H1 (cell line): Measurements from ENCODE around the gene CAMTA1. TPM values are rescaled to one million over a fixed set of nuclear protein-coding genes. Genes with fewer than 3 reads are reported as not detected.

Experiments
- CTCF ChIA-PET: fragments of 300-600 bp; sonication (Branson Sonifier 250); formaldehyde crosslinking; loops from one replicate; lab custom pipeline; 2021; ENCODE audit not compliant: partially characterized antibody; lab: Charles Lee
- POLR2A ChIA-PET: fragments of 300-600 bp; sonication (Branson Sonifier 250); formaldehyde crosslinking; loops from one replicate; lab custom pipeline; 2021; ENCODE audit warnings: inconsistent platforms; ENCODE audit not compliant: partially characterized antibody; lab: Charles Lee
- DNase-seq, 2 experiments: peaks; one replicate each; pipeline versions ENCODE4 v3.0.0 to v3.0.0-alpha.2; 2010 to 2022; ENCODE audit warnings: low spot score in 2 of 2, low read depth in 1 of 2, mixed read lengths in 1 of 2
- FAIRE-seq: peaks from 2 replicates; lab custom pipeline; 2011; peaks lifted over from hg19 to GRCh38; lab: Jason Lieb, UNC
- H2AFZ ChIP-seq: 2 replicates; pipeline ENCODE4 v1.8.1; 2012; ENCODE audit warnings: low read length, inconsistent platforms
- H2AK5ac ChIP-seq: 2 replicates; pipeline ENCODE4 v1.6.1; 2013; ENCODE audit warnings: low read depth, low read length
- H2BK120ac ChIP-seq: replicated peaks from 2 replicates; pipeline ENCODE3; 2013; ENCODE audit warnings: low read depth, low read length, inconsistent platforms
- H2BK12ac ChIP-seq: 2 replicates; pipeline ENCODE4 v1.6.1; 2013; ENCODE audit warnings: low read depth, low read length
- H2BK15ac ChIP-seq: 2 replicates; pipeline ENCODE4 v1.6.1; 2013; ENCODE audit warnings: low read length
- H2BK20ac ChIP-seq: 2 replicates; pipeline ENCODE4 v1.6.1; 2013; ENCODE audit warnings: low read length
- H2BK5ac ChIP-seq: 2 replicates; pipeline ENCODE4 v1.6.1; 2013; ENCODE audit warnings: low read depth, low read length
- H3K14ac ChIP-seq: 2 replicates; pipeline ENCODE4 v1.6.1; 2013; ENCODE audit warnings: inconsistent platforms; ENCODE audit not compliant: insufficient read length
- H3K18ac ChIP-seq: 2 replicates; pipeline ENCODE4 v1.6.1; 2013; ENCODE audit warnings: low read length; ENCODE audit errors: extremely low read depth
- H3K23ac ChIP-seq: 2 replicates; pipeline ENCODE4 v1.6.1; 2013; ENCODE audit warnings: inconsistent platforms; ENCODE audit not compliant: insufficient read length
- H3K23me2 ChIP-seq: 2 replicates; pipeline ENCODE4 v1.6.1; 2013; ENCODE audit warnings: low read depth, low read length
- H3K27ac ChIP-seq: 2 replicates; pipeline ENCODE4 v1.6.1; 2011; ENCODE audit warnings: low read depth, low read length, inconsistent platforms
- H3K27me3 ChIP-seq, 4 experiments: replicated peaks in 1 of 4; 1 replicate in 1 of 4; 2 replicates in 3 of 4; pipeline versions ENCODE4 v1.6.1 to v1.8.1; 2011 to 2013; ENCODE audit warnings: low read length in 3 of 4, mild to moderate bottlenecking in 3 of 4, inconsistent platforms in 2 of 4, mixed read lengths in 2 of 4, moderate library complexity in 1 of 4; ENCODE audit not compliant: control insufficient read depth in 3 of 4, insufficient read depth in 3 of 4; ENCODE audit errors: extremely low read depth in 1 of 4
- H3K36me3 ChIP-seq, 4 experiments: 2 replicates each; pipeline versions ENCODE4 v1.6.1 to v1.8.1; 2011 to 2013; ENCODE audit warnings: mild to moderate bottlenecking in 4 of 4, low read length in 3 of 4, moderate library complexity in 2 of 4, control low read depth in 1 of 4, inconsistent platforms in 1 of 4; ENCODE audit not compliant: insufficient read depth in 4 of 4, control insufficient read depth in 2 of 4
- H3K4ac ChIP-seq: replicated peaks from 2 replicates; pipeline ENCODE3; 2013; ENCODE audit warnings: low read length, low read depth, mixed read lengths, inconsistent platforms; ENCODE audit not compliant: insufficient read length
- H3K4me1 ChIP-seq, 4 experiments: replicated peaks in 1 of 4; 1 replicate in 1 of 4; 2 replicates in 3 of 4; pipeline versions ENCODE4 v1.6.1 to v1.8.1; 2011 to 2013; ENCODE audit warnings: low read length in 3 of 4, inconsistent platforms in 2 of 4, mixed read lengths in 1 of 4; ENCODE audit not compliant: insufficient read depth in 4 of 4, control insufficient read depth in 3 of 4
- H3K4me2 ChIP-seq, 2 experiments: 2 replicates each; pipeline versions ENCODE4 v1.6.1 to v1.8.1; 2011 to 2013; ENCODE audit warnings: low read depth in 2 of 2, low read length in 2 of 2, control low read depth in 1 of 2, inconsistent platforms in 1 of 2, mild to moderate bottlenecking in 1 of 2; ENCODE audit not compliant: insufficient read depth in 1 of 2
- H3K4me3 ChIP-seq, 4 experiments: fragments of 200-600, 300-600 bp in 1 of 4; sonication (generic), shearing (Covaris generic), sonication (Bioruptor Twin) in 1 of 4; 2 replicates each; pipeline versions ENCODE4 v1.5.1 to v1.8.1; 2011 to 2016; ENCODE audit warnings: low read length in 4 of 4, low read depth in 3 of 4, control low read depth in 2 of 4, inconsistent platforms in 2 of 4, mild to moderate bottlenecking in 2 of 4, mixed read lengths in 1 of 4, moderate library complexity in 1 of 4; ENCODE audit not compliant: insufficient read depth in 2 of 4; ENCODE audit errors: extremely low read depth in 1 of 4
- H3K56ac ChIP-seq: replicated peaks from 2 replicates; pipeline ENCODE3; 2013; ENCODE audit warnings: low read depth, mild to moderate bottlenecking, mixed read lengths, low read length, inconsistent platforms; ENCODE audit not compliant: insufficient read length
- H3K79me1 ChIP-seq: 2 replicates; pipeline ENCODE4 v1.6.1; 2013; ENCODE audit warnings: low read depth, low read length, control low read depth
- H3K79me2 ChIP-seq, 2 experiments: 2 replicates each; pipeline versions ENCODE4 v1.6.1 to v1.8.1; 2012 to 2013; ENCODE audit warnings: low read length in 2 of 2, mild to moderate bottlenecking in 2 of 2, inconsistent platforms in 1 of 2; ENCODE audit not compliant: insufficient read depth in 2 of 2, control insufficient read depth in 1 of 2
- H3K9ac ChIP-seq, 4 experiments: replicated peaks in 1 of 4; 1 replicate in 1 of 4; 2 replicates in 3 of 4; pipeline versions ENCODE4 v1.6.1 to v1.8.1; 2011 to 2013; ENCODE audit warnings: low read depth in 3 of 4, low read length in 3 of 4, control low read depth in 2 of 4, mild to moderate bottlenecking in 2 of 4, moderate library complexity in 2 of 4, inconsistent platforms in 1 of 4; ENCODE audit errors: extremely low read depth in 1 of 4
- H3K9me3 ChIP-seq, 2 experiments: 2 replicates each; pipeline versions ENCODE4 v1.6.1 to v1.8.1; 2012 to 2013; ENCODE audit warnings: mild to moderate bottlenecking in 2 of 2, moderate library complexity in 2 of 2, control low read depth in 1 of 2, inconsistent platforms in 1 of 2, low read depth in 1 of 2, low read length in 1 of 2, mixed read lengths in 1 of 2; ENCODE audit not compliant: insufficient read depth in 2 of 2
- H4K20me1 ChIP-seq, 2 experiments: replicated peaks in 1 of 2; 2 replicates each; pipeline versions ENCODE3 to v1.8.1; 2011 to 2013; ENCODE audit warnings: inconsistent platforms in 2 of 2, low read length in 2 of 2, mild to moderate bottlenecking in 1 of 2; ENCODE audit not compliant: insufficient read depth in 2 of 2, control insufficient read depth in 1 of 2
- H4K5ac ChIP-seq: 2 replicates; pipeline ENCODE4 v1.6.1; 2013; ENCODE audit warnings: low read length, low read depth, mixed read lengths, inconsistent platforms; ENCODE audit not compliant: insufficient read length
- H4K8ac ChIP-seq: 2 replicates; pipeline ENCODE4 v1.8.0; 2013; ENCODE audit warnings: mild to moderate bottlenecking, moderate library complexity, low read length, inconsistent platforms; ENCODE audit not compliant: insufficient read depth; ENCODE audit errors: extremely low read depth
- H4K91ac ChIP-seq: replicated peaks from 2 replicates; pipeline ENCODE3; 2013; ENCODE audit warnings: low read length, mixed read lengths, inconsistent platforms; ENCODE audit not compliant: insufficient read length
- HDAC2 ChIP-seq, 2 experiments: fragments of 300-600 bp in 1 of 2; sonication (generic) in 1 of 2; IDR thresholded peaks; 2 replicates each; pipeline ENCODE4 v1.6.1; 2011 to 2012; ENCODE audit warnings: low read depth in 2 of 2, low read length in 2 of 2, mild to moderate bottlenecking in 2 of 2, moderate library complexity in 2 of 2, borderline replicate concordance in 1 of 2, inconsistent platforms in 1 of 2
- NANOG ChIP-seq: IDR thresholded peaks from 2 replicates; pipeline ENCODE4 v1.6.1; 2011; ENCODE audit warnings: low read length, low read depth, mild to moderate bottlenecking, inconsistent platforms; ENCODE audit not compliant: insufficient read depth, poor library complexity, severe bottlenecking
- WGBS, 2 experiments: shearing (Covaris generic) in 1 of 2; methylation state at CpG; one replicate each; pipeline versions ENCODE4 v1.1.6 to v1.1.7; 2013 to 2015; ENCODE audit warnings: low lambda C conversion rate in 2 of 2, mixed read lengths in 2 of 2, inconsistent platforms in 1 of 2, low coverage in 1 of 2, missing lambda C conversion rate in 1 of 2; ENCODE audit not compliant: insufficient replicate concordance in 2 of 2, insufficient coverage in 1 of 2, insufficient read length in 1 of 2; ENCODE audit errors: extremely low coverage in 1 of 2, missing lambda C conversion rate in 1 of 2; 5-methylcytosine and 5-hydroxymethylcytosine counted together
- polyA plus RNA-seq, 7 experiments: library from polyadenylated mRNA; depleted of rRNA in 3 of 7; stranded (reverse) in 5 of 7; unstranded in 2 of 7; fragments of >200 nt in 5 of 7; fragments of 200-250 nt in 2 of 7; gene quantifications; 1 replicate in 5 of 7; 2 replicates in 1 of 7; 4 replicates in 1 of 7; pipeline versions ENCODE4 v1.2.1 to v1.2.3, GENCODE V29; 2011 to 2013; ENCODE audit warnings: missing spikeins in 2 of 7, mixed read lengths in 2 of 7
- total RNA-seq: library from RNA; stranded (reverse); fragmentation: NEBNext Ultra II Directional; extraction: Animal tissue kit (Norgen Biotek cat#: 25700); gene quantifications from 2 replicates; pipeline ENCODE4 v1.2.1, GENCODE V29; 2021

CAMTA1 gene
- total and polyA plus RNA-seq, 2 of the 8 experiments (the other 6 are each of a cell fraction or from before 2014, with no cell fraction given), result 65.0 to 119 TPM

DNA sequence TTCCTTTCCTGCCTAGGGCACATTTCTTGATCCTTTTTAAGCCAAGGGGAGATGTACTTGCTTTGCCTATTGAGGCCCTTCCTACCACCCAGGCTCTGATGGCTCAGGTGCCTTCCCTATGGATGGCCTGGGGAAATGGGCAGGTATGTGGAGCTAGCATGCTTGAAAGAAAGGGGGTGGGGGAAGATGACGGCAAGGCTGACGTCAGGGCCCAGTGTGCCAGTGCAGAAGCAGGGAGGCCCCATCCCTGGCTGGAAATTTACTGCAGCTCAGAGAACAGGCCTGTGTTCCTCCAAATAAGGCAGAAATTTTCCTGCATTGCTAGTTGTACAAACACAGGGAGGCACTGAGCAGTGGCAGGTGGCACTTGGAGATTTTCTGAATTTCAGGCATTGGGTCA lies 532.6 kb downstream of the CAMTA1 start:
- Histone ChIP-seq H3K4me1 (no peaks in the 10 kb centered on the region), H2AK5ac (no peak overlapping the region), H3K36me3 (no peaks in the 10 kb centered on the region), H3K18ac (no peak overlapping the region), H2AFZ (no peak overlapping the region), H3K4me3 (no peak overlapping the region), H2BK15ac (no peak overlapping the region), H4K5ac (no peak overlapping the region), H3K9ac (no peak overlapping the region), H3K4ac (no peak overlapping the region), H3K4me2 (no peak overlapping the region), H3K23me2 (no peaks in the 10 kb centered on the region), H3K27me3 (no peaks in the 10 kb centered on the region), H2BK12ac (no peak overlapping the region), H3K56ac (no peak overlapping the region), H4K91ac (no peak overlapping the region), H4K8ac (no peak overlapping the region)
- TF ChIP-seq HDAC2 (IDR thresholded peaks at IDR 0.05; ENCODE audit: borderline replicate concordance in 1 of 2, low read depth in 2 of 2, low read length in 2 of 2), result no peak
- no peak for TF ChIP-seq NANOG
- TF ChIP-seq, all 59 proteins: peak for 0
- Histone ChIP-seq H4K20me1 (no peaks in the 10 kb centered on the region), H2BK20ac (no peak overlapping the region), H3K14ac (no peak overlapping the region), H3K79me2 (no peaks in the 10 kb centered on the region), H2BK120ac (no peak overlapping the region), H2BK5ac (no peak overlapping the region), H3K79me1 (no peaks in the 10 kb centered on the region; the same call in 1 of the 2 replicates), H3K9me3 (no peaks in the 10 kb centered on the region), H3K23ac (no peak overlapping the region), H3K27ac (no peak overlapping the region)
- DNase-seq (no peak), FAIRE-seq (no peak)
- ChIA-PET CTCF (interaction anchor here (1.0 to 1.7 kb wide), 5 partner anchors 11 to 351 kb away, joined by 3 to 5 read pairs (median 3); no protein-coding TSS in a partner anchor), POLR2A (interaction anchor here (0.6 kb wide), 1 partner anchor 8 kb away, joined by 3 read pairs; no protein-coding TSS in a partner anchor)
- WGBS, 2 experiments, result 100% methylated on average over 2 of the region's 2 CpGs; no CpG with 5 or more reads in 1 of the 2 experiments
